Activated CD4-positive, alpha-beta T cell treated with anti-CD3 and anti-CD28 coated beads for 36 hours (primary cell): ENCODE results near the gene CNGB1. TPM values are rescaled to one million over a fixed set of nuclear protein-coding genes. Genes with fewer than 3 reads are reported as not detected.

Source experiments
- ATAC-seq: fragments of 200-7000 bp; cut with Tn5 transposase; one replicate; pipeline ENCODE4 v1.10.0; 2021; ENCODE audit warnings: mild to moderate bottlenecking, moderate library complexity
- CTCF ChIA-PET: fragments of 350-600 bp; sonication (Branson Sonifier 250); formaldehyde crosslinking; loops from one replicate; lab custom pipeline; 2021; ENCODE audit warnings: antibody characterized with exemption; lab: Charles Lee
- POLR2A ChIA-PET: fragments of 350-600 bp; sonication (Branson Sonifier 250); formaldehyde crosslinking; loops from one replicate; lab custom pipeline; 2021; ENCODE audit warnings: antibody characterized with exemption, inconsistent platforms; lab: Charles Lee
- DNase-seq: peaks from one replicate; pipeline ENCODE4 v3.0.0-alpha.2; 2020
- H3K27ac Mint-ChIP-seq: one replicate; pipeline ENCODE4 v1.8.0; 2021; ENCODE audit warnings: mixed read lengths
- H3K27me3 Mint-ChIP-seq: one replicate; pipeline ENCODE4 v1.8.0; 2021; ENCODE audit warnings: mixed read lengths
- H3K36me3 Mint-ChIP-seq: one replicate; pipeline ENCODE4 v1.8.0; 2021; ENCODE audit warnings: low read depth, mixed read lengths
- H3K4me1 Mint-ChIP-seq: one replicate; pipeline ENCODE4 v1.8.0; 2021; ENCODE audit warnings: mixed read lengths
- H3K4me3 Mint-ChIP-seq: one replicate; pipeline ENCODE4 v1.8.0; 2021; ENCODE audit warnings: mild to moderate bottlenecking, moderate library complexity, mixed read lengths
- H3K9me3 Mint-ChIP-seq: one replicate; pipeline ENCODE4 v1.8.0; 2021; ENCODE audit warnings: low read depth, mixed read lengths
- intact Hi-C, 2 experiments: fragments of 100-400 bp; cut with DNase I in 1 of 2; cut with micrococcal nuclease in 1 of 2; formaldehyde crosslinking; loops; one replicate each; pipeline versions ENCODE4 v1.14.2 to v1.15.1; 2022 to 2024; cut with DNase I, micrococcal nuclease
- total RNA-seq, 2 experiments: library from RNA; stranded (reverse); gene quantifications; one replicate each; pipeline ENCODE4 v1.2.3, GENCODE V29; 2021

Gene CNGB1
- total RNA-seq, 2 experiments from 2014 or later: not detected

DNA sequence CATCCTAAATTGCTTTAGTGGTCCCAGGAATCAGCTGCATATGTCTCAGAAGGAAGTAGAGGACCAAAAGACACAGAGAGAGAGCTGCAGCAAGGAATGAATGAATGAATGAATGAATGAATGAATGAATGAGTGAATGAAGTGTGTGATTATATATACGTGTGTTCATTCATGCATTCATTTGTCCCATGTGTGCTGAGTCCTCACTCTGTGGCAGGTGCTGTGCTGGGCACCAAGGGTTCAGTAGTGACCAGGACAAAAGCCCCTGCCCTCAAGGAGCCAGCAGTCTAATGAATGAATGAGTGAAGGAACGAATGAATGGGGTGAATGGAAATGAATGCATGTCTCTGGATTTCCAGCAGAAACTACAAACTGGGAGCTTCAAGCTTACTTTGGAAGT, 9.4 kb downstream of the CNGB1 start:
- ChIA-PET CTCF (interaction anchor here (0.9 kb wide), 1 partner anchor 67 kb away, joined by 3 read pairs; no protein-coding TSS in a partner anchor), POLR2A (no interaction called here)
- Mint-ChIP-seq H3K4me3 (no peak overlapping the region), H3K36me3 (no peaks in the 10 kb centered on the region), H3K27me3 (no peaks in the 10 kb centered on the region), H3K4me1 (no peaks in the 10 kb centered on the region), H3K9me3 (no peaks in the 10 kb centered on the region), H3K27ac (no peak overlapping the region)
- intact Hi-C loops: no loop called here
- ATAC-seq (no peak), DNase-seq (no peak)

DNA sequence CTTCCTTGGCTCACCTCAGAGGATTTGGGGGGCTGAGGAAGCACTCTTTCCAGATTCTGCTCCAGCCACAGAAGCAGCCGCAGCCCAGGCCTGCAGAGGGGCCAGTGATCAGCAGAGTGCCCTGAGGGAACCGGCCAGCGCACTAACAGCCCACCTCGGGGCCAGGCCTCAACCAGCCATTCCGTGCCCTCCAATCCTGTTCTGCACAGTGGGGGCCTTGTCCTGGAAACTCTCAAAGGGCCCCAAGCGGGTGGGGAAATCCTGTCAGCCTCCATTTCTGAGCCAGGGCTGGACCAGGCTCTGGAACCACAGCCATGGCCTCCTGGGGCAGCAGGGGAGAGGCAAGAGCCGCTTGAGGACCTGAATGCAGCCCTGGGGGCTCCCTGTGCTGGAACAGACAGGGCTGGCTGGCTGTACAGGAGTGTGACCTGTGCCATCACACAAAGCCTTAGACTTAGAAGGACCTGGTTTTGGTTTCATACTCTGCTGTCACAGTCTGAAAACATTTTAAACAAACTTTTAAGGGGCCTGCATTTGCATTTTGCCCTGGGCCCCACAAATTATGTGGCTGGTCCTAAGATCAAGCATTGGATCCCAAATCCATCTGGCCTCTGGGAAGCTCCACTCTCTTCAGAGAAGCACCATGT, 10.0 kb downstream of the CNGB1 start:
- ChIA-PET POLR2A (no interaction called here), CTCF (interaction anchor here (0.8 kb wide), 1 partner anchor 907 kb away, joined by 3 read pairs; no protein-coding TSS in a partner anchor)
- H3K4me3 Mint-ChIP-seq: no peak overlapping the region
- H3K27me3 Mint-ChIP-seq: no peaks in the 10 kb centered on the region
- no peaks in the 10 kb centered on the region for H3K9me3 Mint-ChIP-seq
- ATAC-seq (no peak), DNase-seq (no peak)
- intact Hi-C loops: no loop called here
- H3K36me3 Mint-ChIP-seq: no peaks in the 10 kb centered on the region
- H3K27ac Mint-ChIP-seq: no peak overlapping the region
- no peaks in the 10 kb centered on the region for H3K4me1 Mint-ChIP-seq

DNA sequence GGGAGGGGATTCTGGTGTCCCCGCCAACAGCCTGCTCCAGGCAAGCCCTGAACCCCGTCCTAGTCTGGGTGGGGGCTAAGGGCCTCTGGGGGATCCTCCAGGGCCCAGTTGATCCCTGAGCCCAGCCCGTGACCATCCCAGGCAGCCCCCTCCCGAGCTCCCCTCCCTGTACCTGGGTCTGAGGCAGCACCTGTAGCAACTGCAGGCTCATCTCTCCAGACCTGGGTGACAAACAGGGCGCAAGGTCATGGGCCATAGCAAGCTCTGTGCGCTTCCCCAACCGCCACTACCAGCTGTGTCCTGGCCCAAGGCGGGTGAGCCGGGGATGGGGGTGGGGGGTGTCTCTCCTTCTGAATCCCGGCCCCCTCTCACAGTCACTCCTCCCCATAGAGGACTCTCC, 10.6 kb downstream of the CNGB1 start:
- Mint-ChIP-seq H3K4me1 (no peaks in the 10 kb centered on the region), H3K27ac (no peak overlapping the region), H3K27me3 (no peaks in the 10 kb centered on the region), H3K4me3 (no peak overlapping the region), H3K9me3 (no peaks in the 10 kb centered on the region), H3K36me3 (no peaks in the 10 kb centered on the region)
- intact Hi-C loops: no loop called here
- POLR2A ChIA-PET: no interaction called here
- ATAC-seq (no peak), DNase-seq (no peak)
- CTCF ChIA-PET: interaction anchor here (0.8 kb wide), 1 partner anchor 906 kb away, joined by 3 read pairs; no protein-coding TSS in a partner anchor

DNA sequence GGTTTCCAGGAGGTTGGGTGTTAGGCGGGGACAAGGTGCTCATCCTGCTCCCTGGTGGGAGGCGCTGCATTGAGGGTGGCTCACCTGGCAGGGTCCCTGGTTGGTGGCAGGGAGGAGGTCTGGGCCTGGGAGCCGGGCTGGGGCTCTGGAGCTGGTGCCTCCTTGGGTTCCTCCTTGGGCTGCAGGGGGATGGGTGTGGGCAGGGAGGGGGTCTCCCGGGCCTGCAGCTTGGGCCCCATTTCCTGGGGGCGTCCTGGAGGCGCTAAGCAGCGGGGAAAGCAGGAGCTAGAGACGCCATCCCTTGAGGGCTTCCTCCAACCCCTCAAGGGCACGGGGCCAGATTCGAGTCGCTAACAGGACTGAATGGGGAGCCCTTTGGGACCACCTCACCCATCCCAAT, 11.1 kb downstream of the CNGB1 start:
- POLR2A ChIA-PET: no interaction called here
- intact Hi-C loops: no loop called here

DNA sequence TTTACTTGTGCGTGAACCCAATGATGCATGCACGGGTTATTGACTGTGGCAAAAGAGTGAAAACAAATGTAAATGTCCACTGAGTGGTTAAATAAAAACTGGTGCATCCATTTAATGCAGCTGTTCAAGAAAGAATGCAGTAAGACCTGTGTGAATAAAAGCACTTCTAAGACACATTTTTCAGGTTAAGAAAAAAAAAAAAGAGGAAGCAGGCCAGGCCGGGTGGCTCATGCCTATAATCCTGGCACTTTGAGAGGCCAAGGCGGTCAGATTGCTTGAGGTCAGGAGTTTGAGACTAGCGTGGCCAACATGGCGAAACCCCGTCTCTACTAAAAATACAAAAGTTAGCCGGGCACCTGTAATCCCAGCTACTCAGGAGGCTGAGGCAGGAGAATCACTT, 11.8 kb downstream of the CNGB1 start:
- Mint-ChIP-seq H3K9me3 (no peaks in the 10 kb centered on the region), H3K4me1 (no peaks in the 10 kb centered on the region)

More for the DNA sequence above, 11.1 kb downstream of the CNGB1 start:
- no peak overlapping the region for H3K4me3 Mint-ChIP-seq
- no peak for DNase-seq
- CTCF ChIA-PET: interaction anchor here (0.8 kb wide), 1 partner anchor 905 kb away, joined by 3 read pairs; no protein-coding TSS in a partner anchor
- ATAC-seq: no peak
- H3K27me3 Mint-ChIP-seq: no peaks in the 10 kb centered on the region
- no peaks in the 10 kb centered on the region for H3K9me3 Mint-ChIP-seq
- H3K4me1 Mint-ChIP-seq: no peaks in the 10 kb centered on the region
- no peaks in the 10 kb centered on the region for H3K36me3 Mint-ChIP-seq
- no peak overlapping the region for H3K27ac Mint-ChIP-seq

DNA sequence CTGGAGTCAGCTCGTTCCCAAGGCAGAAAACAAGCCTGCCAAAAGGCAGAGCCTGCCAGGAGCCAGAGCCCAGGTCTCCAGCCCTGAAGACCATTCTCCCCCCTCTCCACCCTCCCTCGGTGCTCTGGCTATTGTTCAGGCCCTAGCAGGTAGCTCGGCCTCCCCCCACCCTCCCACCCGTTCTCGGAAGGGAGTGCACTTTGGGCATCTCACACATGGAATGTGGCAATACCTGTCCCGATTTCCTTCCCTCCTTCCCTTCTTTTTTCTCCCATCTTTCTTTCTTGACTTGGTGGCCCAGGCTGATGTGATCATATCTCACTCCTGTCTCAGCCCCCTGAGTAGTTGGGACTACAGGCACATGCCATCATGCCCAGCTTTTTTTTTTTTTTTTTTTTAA, 12.4 kb downstream of the CNGB1 start:
- ATAC-seq: no peak
- Mint-ChIP-seq H3K4me1 (no peaks in the 10 kb centered on the region), H3K27ac (no peak overlapping the region), H3K9me3 (no peaks in the 10 kb centered on the region), H3K27me3 (no peaks in the 10 kb centered on the region), H3K4me3 (no peak overlapping the region), H3K36me3 (no peaks in the 10 kb centered on the region)
- intact Hi-C loops: no loop called here
- CTCF ChIA-PET: no interaction called here
- POLR2A ChIA-PET: no interaction called here
- DNase-seq: no peak

More for the DNA sequence above, 11.8 kb downstream of the CNGB1 start:
- no peak for ATAC-seq
- ChIA-PET POLR2A (no interaction called here), CTCF (no interaction called here)
- DNase-seq: no peak
- H3K36me3 Mint-ChIP-seq: no peaks in the 10 kb centered on the region
- no peak overlapping the region for H3K27ac Mint-ChIP-seq
- no peaks in the 10 kb centered on the region for H3K27me3 Mint-ChIP-seq
- intact Hi-C loops: no loop called here
- no peak overlapping the region for H3K4me3 Mint-ChIP-seq

DNA sequence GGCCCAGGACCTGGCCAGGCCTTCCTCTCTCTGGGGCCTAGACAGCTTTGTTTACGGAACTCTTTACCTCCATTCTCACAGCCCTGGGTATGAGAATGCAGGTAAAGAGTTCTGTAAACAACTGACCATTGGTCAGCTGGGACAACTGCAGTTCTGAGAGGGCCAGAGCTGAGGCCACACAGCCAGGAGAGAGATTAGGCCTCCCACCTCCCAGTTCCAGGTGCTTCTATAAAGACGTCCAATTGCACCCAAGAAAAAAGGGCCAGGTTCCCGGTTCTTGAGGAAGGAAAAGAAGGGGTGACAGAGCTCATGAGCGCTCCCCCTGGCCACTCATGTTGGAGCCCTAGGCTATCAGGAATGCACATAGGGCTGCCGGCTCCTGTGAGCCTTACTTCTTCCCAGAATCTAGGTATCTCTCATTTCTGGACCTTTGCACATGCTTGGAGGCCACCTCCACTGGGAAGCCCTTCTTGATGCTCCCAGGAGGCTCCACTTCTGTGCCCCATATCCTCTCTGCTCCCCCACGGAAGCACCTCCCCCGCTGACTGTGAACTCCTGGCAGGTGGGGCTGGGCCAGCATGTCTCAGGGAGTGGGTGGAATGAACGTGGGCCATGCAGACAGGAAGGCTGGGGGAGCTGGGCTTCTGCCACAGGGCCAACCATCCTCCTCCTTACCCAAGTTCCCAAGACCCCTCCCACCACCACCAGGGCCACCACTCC, 13.1 kb downstream of the CNGB1 start:
- Mint-ChIP-seq H3K27ac (no peak overlapping the region), H3K4me1 (no peaks in the 10 kb centered on the region), H3K36me3 (no peaks in the 10 kb centered on the region), H3K27me3 (no peaks in the 10 kb centered on the region), H3K9me3 (no peaks in the 10 kb centered on the region), H3K4me3 (no peak overlapping the region)
- ATAC-seq (no peak), DNase-seq (no peak)
- POLR2A ChIA-PET: interaction anchor here (0.7 kb wide), 1 partner anchor 407 kb away, joined by 3 read pairs; no protein-coding TSS in a partner anchor
- CTCF ChIA-PET: no interaction called here
- intact Hi-C loops: no loop called here

DNA sequence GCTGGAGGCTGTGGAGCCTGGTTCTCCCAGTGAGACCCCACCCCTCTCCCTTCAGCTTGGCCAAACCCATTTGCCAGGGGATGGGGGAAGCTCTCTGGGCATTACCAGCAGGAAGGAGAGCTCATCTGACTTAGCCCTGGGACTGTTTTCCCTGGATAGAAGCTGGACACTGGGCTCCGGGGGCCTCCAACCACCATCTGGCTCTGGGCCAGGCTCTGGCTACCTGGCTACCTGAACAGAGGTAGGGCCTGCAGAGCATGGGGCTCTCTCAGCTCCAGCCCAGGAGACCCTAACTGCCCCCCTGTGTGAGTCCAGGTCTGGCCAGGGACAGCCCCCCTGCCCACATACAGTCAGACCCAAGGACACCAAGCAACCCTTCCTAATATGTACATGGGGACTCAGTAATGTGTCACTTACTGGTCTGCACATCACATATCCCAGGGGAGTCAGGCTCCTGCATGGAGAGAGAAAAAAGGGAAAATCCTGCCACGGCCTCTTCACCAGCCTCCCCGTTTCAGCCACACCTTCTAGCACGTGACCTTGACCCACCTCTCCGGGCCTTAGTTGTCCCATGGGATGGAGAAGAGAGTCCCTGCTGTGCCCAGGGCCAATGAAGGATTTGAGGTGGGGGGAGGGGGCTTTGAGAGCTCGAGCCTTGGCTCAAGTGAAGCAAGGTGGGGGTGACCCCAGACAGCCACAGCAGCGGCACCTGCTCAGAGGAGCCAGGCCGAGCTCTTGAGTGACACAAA, 13.8 kb downstream of the CNGB1 start:
- no peak for ATAC-seq
- H3K4me1 Mint-ChIP-seq: no peaks in the 10 kb centered on the region
- no peak overlapping the region for H3K4me3 Mint-ChIP-seq
- H3K36me3 Mint-ChIP-seq: no peaks in the 10 kb centered on the region
- H3K27me3 Mint-ChIP-seq: no peaks in the 10 kb centered on the region
- intact Hi-C loops: no loop called here
- CTCF ChIA-PET: interaction anchor here (1.1 kb wide), 1 partner anchor 12 kb away, joined by 3 read pairs; no protein-coding TSS in a partner anchor
- DNase-seq: no peak
- H3K9me3 Mint-ChIP-seq: no peaks in the 10 kb centered on the region
- no peak overlapping the region for H3K27ac Mint-ChIP-seq
- POLR2A ChIA-PET: interaction anchor here (0.7 kb wide), 1 partner anchor 408 kb away, joined by 3 read pairs; no protein-coding TSS in a partner anchor

DNA sequence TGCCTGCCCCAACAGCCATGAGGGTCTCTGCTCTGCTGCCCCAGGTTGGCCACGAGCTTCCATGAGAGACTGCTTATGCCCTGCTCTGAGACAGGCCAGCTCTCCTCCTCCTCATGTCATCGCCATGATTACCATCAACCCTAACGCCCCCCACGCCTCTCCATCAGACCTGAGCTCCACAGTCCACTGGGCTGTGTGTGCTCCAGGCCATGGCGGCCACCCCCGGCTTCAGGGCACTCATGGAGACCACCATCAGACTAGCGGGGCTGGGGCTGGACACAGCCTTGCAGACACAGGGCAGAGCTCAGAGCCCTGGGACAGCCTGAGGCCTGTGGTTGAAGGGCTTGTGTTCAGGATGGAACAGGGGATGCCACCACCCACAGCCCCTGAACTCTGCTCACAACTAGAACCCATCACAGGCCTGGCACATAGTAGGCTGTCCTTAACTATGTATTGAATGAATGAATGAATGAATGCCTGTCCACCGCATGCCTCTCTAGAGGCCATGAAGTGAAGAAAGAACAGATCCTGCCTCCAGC, 14.6 kb downstream of the CNGB1 start:
- Mint-ChIP-seq H3K27ac (no peak overlapping the region), H3K27me3 (no peaks in the 10 kb centered on the region), H3K9me3 (no peaks in the 10 kb centered on the region), H3K4me3 (no peak overlapping the region), H3K36me3 (no peaks in the 10 kb centered on the region), H3K4me1 (no peaks in the 10 kb centered on the region)
- DNase-seq (no peak), ATAC-seq (no peak)
- intact Hi-C loops: no loop called here
- ChIA-PET POLR2A (no interaction called here), CTCF (interaction anchor here (1.1 kb wide), 1 partner anchor 11 kb away, joined by 3 read pairs; no protein-coding TSS in a partner anchor)

DNA sequence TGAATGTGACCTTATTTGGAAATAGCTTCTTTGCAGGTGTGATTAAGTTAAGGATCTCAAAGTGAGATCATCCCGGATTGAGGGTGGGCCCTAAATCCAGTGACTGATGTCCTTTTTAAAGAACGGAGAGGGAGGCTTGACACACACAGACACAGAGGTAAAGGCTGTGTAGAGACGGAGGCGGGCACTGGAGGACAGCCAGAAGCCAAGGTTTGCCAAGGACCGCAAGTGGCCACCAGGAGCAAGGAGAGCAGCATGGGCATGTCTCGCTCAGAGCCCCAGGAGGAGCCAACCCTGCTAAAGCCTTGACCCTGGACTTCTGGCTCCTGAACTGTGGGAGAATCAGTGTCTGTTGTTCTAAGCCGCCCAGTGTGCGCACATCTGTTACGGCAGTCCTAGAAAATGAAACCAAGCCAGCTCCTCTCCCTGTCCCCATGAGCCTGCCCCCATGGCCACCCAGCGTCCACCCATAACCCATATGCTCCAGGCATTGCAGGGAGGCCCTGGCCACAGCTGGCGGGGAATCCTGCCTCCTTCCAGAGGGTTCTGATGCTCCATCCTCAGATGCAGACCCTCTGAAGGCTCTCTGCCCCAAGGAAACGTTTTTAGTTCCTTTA, 15.2 kb downstream of the CNGB1 start:
- no peak for ATAC-seq
- ChIA-PET CTCF (interaction anchor here (1.1 kb wide), 1 partner anchor 10 kb away, joined by 3 read pairs; no protein-coding TSS in a partner anchor), POLR2A (no interaction called here)
- no peak for DNase-seq
- H3K4me3 Mint-ChIP-seq: no peak overlapping the region
- intact Hi-C loops: no loop called here
- H3K9me3 Mint-ChIP-seq: no peaks in the 10 kb centered on the region
- no peaks in the 10 kb centered on the region for H3K27me3 Mint-ChIP-seq
- no peaks in the 10 kb centered on the region for H3K4me1 Mint-ChIP-seq
- no peak overlapping the region for H3K27ac Mint-ChIP-seq
- H3K36me3 Mint-ChIP-seq: no peaks in the 10 kb centered on the region

DNA sequence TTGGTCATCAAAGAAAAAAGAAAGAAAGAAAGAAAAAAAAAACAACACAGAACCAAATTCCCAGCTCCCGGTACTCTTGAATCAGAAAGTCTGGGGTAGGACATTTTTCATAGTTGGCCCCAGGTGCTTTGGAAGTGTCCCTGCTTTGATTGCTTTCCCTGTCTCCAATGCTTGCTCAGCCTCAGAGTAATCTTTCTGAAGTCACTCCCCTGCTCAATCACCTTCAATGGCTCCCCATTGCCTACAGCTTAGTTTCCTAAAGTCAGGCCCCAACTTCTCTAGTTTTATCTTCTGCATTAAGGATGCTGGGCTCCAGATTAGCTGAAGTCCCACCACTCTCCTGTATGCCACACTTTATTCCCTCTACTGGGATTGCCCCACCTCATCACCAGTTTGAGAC, 17.1 kb downstream of the CNGB1 start:
- intact Hi-C loops: no loop called here
- DNase-seq (no peak), ATAC-seq (no peak)
- no peaks in the 10 kb centered on the region for H3K4me1 Mint-ChIP-seq
- H3K36me3 Mint-ChIP-seq: no peaks in the 10 kb centered on the region
- no peaks in the 10 kb centered on the region for H3K9me3 Mint-ChIP-seq
- H3K27ac Mint-ChIP-seq: no peak overlapping the region
- no peak overlapping the region for H3K4me3 Mint-ChIP-seq
- H3K27me3 Mint-ChIP-seq: no peaks in the 10 kb centered on the region
- CTCF ChIA-PET: no interaction called here
- POLR2A ChIA-PET: no interaction called here
